ENCODE measurements around the gene GPC6. TPM values are rescaled to one million over a fixed set of nuclear protein-coding genes. Genes with fewer than 3 reads are reported as not detected.
"Not testable (repeated sequence)": the region's sequence is repeated elsewhere in the genome, so short reads cannot be mapped to it uniquely, and the experiment has no call there.

Gene GPC6
- total and polyA plus RNA-seq, 2 experiments from 2014 or later = 26.0 to 92.8 TPM

DNA sequence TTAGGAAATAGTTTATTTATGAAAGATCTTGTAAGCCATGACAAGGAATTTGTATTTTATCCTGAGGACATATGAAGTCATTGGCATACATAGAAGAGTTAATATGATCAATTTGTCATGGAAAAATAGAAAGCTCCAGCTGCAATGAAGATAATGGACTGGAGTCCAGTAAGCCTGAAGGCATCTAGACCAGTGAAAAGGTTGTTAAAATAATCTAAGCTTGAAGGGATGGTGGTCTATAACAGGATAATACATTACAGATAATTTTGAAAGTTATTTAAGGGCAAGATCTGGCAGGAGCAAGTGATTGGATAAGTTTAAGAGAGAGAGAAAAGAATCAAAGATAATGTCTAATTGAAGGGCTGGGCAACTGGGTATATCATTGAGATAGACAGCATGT is 224.2 kb downstream of the GPC6 start:
- Histone ChIP-seq H3K4me1 (ENCODE audit: insufficient read depth) (peaks cover 8% of the 10 kb centered on the region), H3K27me3 (no peaks in the 10 kb centered on the region), H3K9me3 (ENCODE audit: low read depth) (no peaks in the 10 kb centered on the region), H4K20me1 (ENCODE audit: insufficient read depth, poor library complexity, severe bottlenecking) (no peaks in the 10 kb centered on the region), H3K9me2 (replicated peaks; ENCODE audit: insufficient read depth) (no peaks in the 10 kb centered on the region), H2AFZ (no peak overlapping the region), H3K27ac (no peak overlapping the region), H3K79me2 (peaks cover 22% of the 10 kb centered on the region), H3K4me3 (no peak overlapping the region), H3K36me3 (replicated peaks; ENCODE audit: insufficient read depth, low read depth) (no peaks in the 10 kb centered on the region), H3K4me2 (no peak overlapping the region)
- DNase-seq (ENCODE audit: low spot score) = no peak
- TF ChIP-seq, protein P1, sequence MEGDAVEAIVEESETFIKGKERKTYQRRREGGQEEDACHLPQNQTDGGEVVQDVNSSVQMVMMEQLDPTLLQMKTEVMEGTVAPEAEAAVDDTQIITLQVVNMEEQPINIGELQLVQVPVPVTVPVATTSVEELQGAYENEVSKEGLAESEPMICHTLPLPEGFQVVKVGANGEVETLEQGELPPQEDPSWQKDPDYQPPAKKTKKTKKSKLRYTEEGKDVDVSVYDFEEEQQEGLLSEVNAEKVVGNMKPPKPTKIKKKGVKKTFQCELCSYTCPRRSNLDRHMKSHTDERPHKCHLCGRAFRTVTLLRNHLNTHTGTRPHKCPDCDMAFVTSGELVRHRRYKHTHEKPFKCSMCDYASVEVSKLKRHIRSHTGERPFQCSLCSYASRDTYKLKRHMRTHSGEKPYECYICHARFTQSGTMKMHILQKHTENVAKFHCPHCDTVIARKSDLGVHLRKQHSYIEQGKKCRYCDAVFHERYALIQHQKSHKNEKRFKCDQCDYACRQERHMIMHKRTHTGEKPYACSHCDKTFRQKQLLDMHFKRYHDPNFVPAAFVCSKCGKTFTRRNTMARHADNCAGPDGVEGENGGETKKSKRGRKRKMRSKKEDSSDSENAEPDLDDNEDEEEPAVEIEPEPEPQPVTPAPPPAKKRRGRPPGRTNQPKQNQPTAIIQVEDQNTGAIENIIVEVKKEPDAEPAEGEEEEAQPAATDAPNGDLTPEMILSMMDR (IDR thresholded peaks at IDR 0.05; ENCODE audit: poor library complexity) = no peak
- TF ChIP-seq EZH2phosphoT487 (IDR thresholded peaks at IDR 0.05; ENCODE audit: low read depth, severe bottlenecking, unreplicated experiment) = no peak

DNA sequence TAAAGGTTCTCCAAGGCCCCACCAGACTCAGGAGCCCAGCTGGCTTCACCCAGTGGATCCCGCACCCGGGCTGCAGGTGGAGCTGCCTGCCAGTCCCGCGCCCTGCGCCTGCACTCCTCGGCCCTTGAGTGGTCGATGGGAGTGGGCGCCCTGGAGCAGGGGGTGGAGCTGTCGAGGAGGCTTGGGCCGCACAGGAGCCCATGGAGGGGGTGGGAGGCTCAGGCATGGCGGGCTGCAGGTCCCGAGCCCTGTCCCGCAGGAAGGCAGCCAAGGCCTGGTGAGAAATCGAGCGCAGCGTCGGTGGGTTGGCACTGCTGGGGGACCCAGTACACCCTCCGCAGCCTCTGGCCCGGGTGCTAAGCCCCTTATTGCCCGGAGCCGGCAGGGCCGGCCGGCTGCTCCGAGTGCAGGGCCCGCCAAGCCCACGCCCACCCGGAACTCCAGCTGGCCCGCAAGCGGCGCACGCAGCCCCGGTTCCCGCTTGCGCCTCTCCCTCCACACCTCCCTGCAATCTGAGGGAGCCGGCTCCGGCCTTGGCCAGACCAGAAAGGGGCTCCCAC is 228.1 kb downstream of the GPC6 start:
- H3K27me3 ChIP-seq; H3K9me2 ChIP-seq (replicated peaks; ENCODE audit: insufficient read depth); H3K4me3 ChIP-seq; H3K4me2 ChIP-seq; H3K36me3 ChIP-seq (replicated peaks; ENCODE audit: insufficient read depth, low read depth); H2AFZ ChIP-seq; H3K4me1 ChIP-seq (ENCODE audit: insufficient read depth); H4K20me1 ChIP-seq (ENCODE audit: insufficient read depth, poor library complexity, severe bottlenecking); H3K9me3 ChIP-seq (ENCODE audit: low read depth); H3K27ac ChIP-seq; DNase-seq (ENCODE audit: low spot score): not testable (repeated sequence)
- WGBS (ENCODE audit: low lambda C conversion rate, missing lambda C conversion rate) = 91% methylated on average over 25 of the region's 36 CpGs
- peaks cover 27% of the 10 kb centered on the region for H3K79me2 ChIP-seq

DNA sequence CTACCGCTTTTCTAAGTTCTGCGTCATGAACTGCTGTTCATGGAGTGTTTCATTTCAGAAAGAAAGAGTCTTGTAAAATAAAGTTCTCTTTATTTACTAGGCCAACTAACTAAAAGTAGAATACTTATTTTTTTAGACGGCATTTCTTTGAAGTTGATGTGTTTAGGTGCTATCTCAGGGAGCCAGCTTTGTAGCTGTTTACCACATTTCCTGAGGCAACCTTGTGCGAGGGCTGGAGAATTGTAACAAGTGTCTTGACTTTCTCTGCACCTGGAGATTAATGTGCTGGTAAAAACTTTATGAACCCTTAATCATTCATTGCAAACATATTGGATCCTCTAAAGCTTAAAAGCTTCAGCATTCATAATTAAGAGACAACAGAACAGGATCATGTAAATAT is 229.3 kb downstream of the GPC6 start:
- Histone ChIP-seq H2AFZ (no peak overlapping the region), H3K27me3 (no peaks in the 10 kb centered on the region), H3K9me2 (replicated peaks; ENCODE audit: insufficient read depth) (no peaks in the 10 kb centered on the region), H3K27ac (no peak overlapping the region), H4K20me1 (ENCODE audit: insufficient read depth, poor library complexity, severe bottlenecking) (no peaks in the 10 kb centered on the region), H3K79me2 (peaks cover 36% of the 10 kb centered on the region), H3K9me3 (ENCODE audit: low read depth) (no peaks in the 10 kb centered on the region), H3K4me2 (no peak overlapping the region), H3K4me3 (no peak overlapping the region), H3K36me3 (replicated peaks; ENCODE audit: insufficient read depth, low read depth) (no peaks in the 10 kb centered on the region), H3K4me1 (ENCODE audit: insufficient read depth) (no peaks in the 10 kb centered on the region)
- WGBS (ENCODE audit: low lambda C conversion rate, missing lambda C conversion rate) = 75% methylated on average over 4 of the region's 4 CpGs
- no peak for DNase-seq (ENCODE audit: low spot score)
- TF ChIP-seq EZH2phosphoT487 (IDR thresholded peaks at IDR 0.05; ENCODE audit: low read depth, severe bottlenecking, unreplicated experiment) (no peak), EZH2 (IDR thresholded peaks at IDR 0.05; ENCODE audit: borderline replicate concordance) (no peak)
- TF ChIP-seq, protein P1 (IDR thresholded peaks at IDR 0.05; ENCODE audit: poor library complexity) = no peak

DNA sequence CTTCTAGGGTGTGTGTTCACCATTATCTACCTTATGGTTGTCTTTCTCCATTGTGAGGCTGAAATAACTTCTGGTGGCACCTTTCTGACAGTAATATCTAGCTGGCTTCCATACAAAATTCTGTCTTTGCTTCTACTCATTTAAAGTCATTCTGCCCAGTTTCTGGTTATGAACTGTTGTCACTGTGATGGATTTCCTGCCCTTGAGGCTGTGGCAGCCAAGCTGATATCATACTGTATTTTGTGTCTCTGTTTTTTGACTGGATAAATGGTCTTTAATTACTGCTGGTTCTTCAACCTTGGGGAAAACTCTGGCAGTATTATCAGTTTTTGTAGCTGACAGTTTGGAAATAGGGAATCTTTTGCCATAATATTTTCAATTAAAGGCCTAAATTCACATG is 233.4 kb downstream of the GPC6 start:
- no peak overlapping the region for H3K27ac ChIP-seq

More for the DNA sequence above, 233.4 kb downstream of the GPC6 start:
- H3K36me3 ChIP-seq (replicated peaks; ENCODE audit: insufficient read depth, low read depth) = no peaks in the 10 kb centered on the region
- H3K27me3 ChIP-seq = no peaks in the 10 kb centered on the region
- no peak for TF ChIP-seq EZH2phosphoT487 (IDR thresholded peaks at IDR 0.05; ENCODE audit: low read depth, severe bottlenecking, unreplicated experiment)
- no peak for TF ChIP-seq EZH2 (IDR thresholded peaks at IDR 0.05; ENCODE audit: borderline replicate concordance)
- H3K4me1 ChIP-seq (ENCODE audit: insufficient read depth) = no peaks in the 10 kb centered on the region
- no peaks in the 10 kb centered on the region for H3K9me2 ChIP-seq (replicated peaks; ENCODE audit: insufficient read depth)
- peaks cover 45% of the 10 kb centered on the region for H3K79me2 ChIP-seq
- H4K20me1 ChIP-seq (ENCODE audit: insufficient read depth, poor library complexity, severe bottlenecking) = no peaks in the 10 kb centered on the region
- no peak overlapping the region for H3K4me2 ChIP-seq
- no peak overlapping the region for H2AFZ ChIP-seq
- no peak for DNase-seq (ENCODE audit: low spot score)
- H3K9me3 ChIP-seq (ENCODE audit: low read depth) = no peaks in the 10 kb centered on the region
- H3K4me3 ChIP-seq = no peak overlapping the region
